SK-N-MC (cell line): ENCODE results near the gene ACTR10.
"Not testable (repeated sequence)": the region's sequence is repeated elsewhere in the genome, so short reads cannot be mapped to it uniquely, and the experiment has no call there.

ENCODE experiments used
- DNase-seq: peaks from one replicate; pipeline ENCODE4 v3.0.0-alpha.2; 2011; ENCODE audit warnings: low read depth, low spot score
- H3K27ac ChIP-seq: fragments of 200-600 bp; sonication (generic); 2 replicates; pipeline ENCODE4 v1.5.1; 2016; ENCODE audit warnings: mixed run types
- H3K36me3 ChIP-seq: fragments of 200-600 bp; sonication (generic); 2 replicates; pipeline ENCODE4 v1.6.1; 2017; ENCODE audit warnings: antibody characterized with exemption, low read length, mixed read lengths; ENCODE audit not compliant: insufficient read depth
- H3K4me3 ChIP-seq: fragments of 200-600 bp; sonication (generic); 2 replicates; pipeline ENCODE4 v1.5.1; 2016
- H3K9ac ChIP-seq: fragments of 200-600 bp; sonication (generic); 2 replicates; pipeline ENCODE4 v1.8.0; 2017; ENCODE audit warnings: mixed run types, mixed read lengths; ENCODE audit not compliant: insufficient read length
- H3K9me3 ChIP-seq: fragments of 200-600 bp; sonication (generic); 2 replicates; pipeline ENCODE4 v1.6.1; 2017; ENCODE audit warnings: low read depth, mild to moderate bottlenecking, antibody characterized with exemption, low read length, moderate library complexity, mixed read lengths
- EZH2 ChIP-seq: fragments of 200-600 bp; sonication (generic); IDR thresholded peaks from one replicate; pipeline ENCODE4 v1.6.1; 2017; ENCODE audit warnings: antibody characterized with exemption
- FOXP2 ChIP-seq: optimal IDR thresholded peaks from 2 replicates; pipeline ENCODE3; 2011; ENCODE audit warnings: mild to moderate bottlenecking, moderate library complexity; ENCODE audit not compliant: insufficient read depth; ENCODE audit errors: extremely low read length, control extremely low read depth
- POLR2AphosphoS5 ChIP-seq: IDR thresholded peaks from 2 replicates; pipeline ENCODE4 v1.6.1; 2012; ENCODE audit warnings: mild to moderate bottlenecking, low read depth, low read length, borderline replicate concordance

ACTR10 gene

DNA sequence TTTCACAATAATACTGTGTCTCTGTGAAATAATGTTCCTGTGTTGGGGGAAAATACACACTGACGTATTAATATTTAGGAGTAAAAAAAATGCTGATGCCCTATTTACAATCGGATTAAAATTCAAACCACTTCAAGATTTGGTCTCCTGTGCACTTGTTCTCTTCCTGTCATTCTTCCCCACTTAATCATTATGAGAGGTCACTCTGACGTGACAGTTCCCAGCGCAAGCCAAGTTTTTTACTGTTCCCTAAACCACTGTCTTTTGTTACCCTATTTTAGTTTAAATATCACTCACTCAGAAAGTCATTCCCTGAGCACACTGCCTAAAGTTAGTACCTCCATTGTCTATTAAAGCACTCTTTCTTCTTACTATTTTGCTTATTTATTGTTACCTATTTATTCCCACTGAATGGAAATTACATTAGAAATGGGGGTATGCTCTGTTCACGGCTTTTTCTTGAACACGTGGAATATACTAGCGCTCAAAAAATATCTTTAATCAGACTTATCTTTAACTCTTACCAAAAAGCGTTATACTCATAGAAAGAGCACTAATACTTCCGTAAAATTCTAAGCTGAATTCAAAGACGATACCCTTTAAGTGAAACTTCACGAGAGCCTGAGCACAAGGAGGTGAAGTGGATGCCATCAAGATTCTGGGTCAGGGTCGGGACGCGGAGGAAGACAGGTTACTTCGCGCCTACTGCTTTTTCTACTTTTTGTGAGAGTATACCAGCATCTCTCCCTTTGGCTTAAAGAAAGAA is 44.0 kb downstream of the ACTR10 start:
- peak; percentile 12 for DNase-seq
- H3K9me3 ChIP-seq, result no peaks in the 10 kb centered on the region
- H3K36me3 ChIP-seq, result peaks cover 17% of the 10 kb centered on the region
- H3K4me3 ChIP-seq, result peak overlapping the region; percentile 91
- peak overlapping the region; percentile 94 for H3K27ac ChIP-seq
- TF ChIP-seq FOXP2 (no peak), POLR2AphosphoS5 (no peak), EZH2 (no peak)
- peak overlapping the region; percentile 95 for H3K9ac ChIP-seq

DNA sequence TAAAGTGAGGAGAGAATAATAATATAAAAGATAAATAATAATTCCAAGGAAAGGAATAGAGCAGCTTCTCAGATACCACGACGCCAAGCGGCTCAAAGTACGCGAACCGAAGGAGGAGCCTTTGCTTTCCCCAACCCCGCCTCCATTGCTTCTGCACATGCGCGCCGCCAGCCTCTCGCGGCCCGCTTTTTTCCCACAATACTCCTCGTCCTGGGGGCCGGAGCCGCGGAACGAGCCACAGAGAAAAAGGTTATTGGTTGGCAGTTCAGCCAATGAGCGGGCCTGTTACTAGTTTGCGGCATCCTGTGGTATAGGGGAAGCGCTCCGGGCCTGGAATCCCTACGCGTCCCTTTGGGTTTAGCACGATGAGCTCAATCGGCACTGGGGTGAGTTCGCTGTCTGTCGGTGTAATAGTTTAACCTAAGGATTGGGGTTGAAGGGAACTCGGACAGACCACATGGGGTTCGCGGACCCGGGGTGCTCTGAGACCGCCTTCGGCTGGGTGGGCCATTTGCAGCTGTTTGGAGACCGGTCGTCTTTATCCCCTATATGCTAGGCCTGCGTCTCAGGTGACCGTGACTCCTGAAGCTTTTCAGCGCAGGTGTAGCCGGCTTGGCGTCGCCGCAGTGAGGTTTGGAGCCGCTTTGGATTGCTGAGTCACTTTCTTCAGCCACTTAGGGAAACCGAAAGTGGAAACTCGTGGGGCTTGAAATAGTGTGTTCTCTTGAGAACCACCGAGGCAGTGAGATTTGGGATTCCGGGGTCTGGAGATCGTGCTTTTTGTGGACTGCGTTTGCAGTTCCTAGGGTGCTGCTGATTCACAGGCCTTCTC is 44.8 kb downstream of the ACTR10 start, which contains the start of gene PSMA3:
Gene PSMA3, plus strand, starts transcription at position 288 of the 832 bp plus-strand sequence. Its CDS starts 78 bp downstream, at position 366.
- DNase-seq, result peak; percentile 88
- Histone ChIP-seq H3K4me3 (peak within 1 kb of the TSS; percentile 91), H3K9ac (peak within 1 kb of the TSS; percentile 96), H3K36me3 (peaks cover 22% of the 10 kb centered on the region), H3K9me3 (no peaks in the 10 kb centered on the region), H3K27ac (peak within 1 kb of the TSS; percentile 94)
- TF ChIP-seq FOXP2, result no peak
- TF ChIP-seq POLR2AphosphoS5, result peak; percentile 96
- no peak for TF ChIP-seq EZH2

DNA sequence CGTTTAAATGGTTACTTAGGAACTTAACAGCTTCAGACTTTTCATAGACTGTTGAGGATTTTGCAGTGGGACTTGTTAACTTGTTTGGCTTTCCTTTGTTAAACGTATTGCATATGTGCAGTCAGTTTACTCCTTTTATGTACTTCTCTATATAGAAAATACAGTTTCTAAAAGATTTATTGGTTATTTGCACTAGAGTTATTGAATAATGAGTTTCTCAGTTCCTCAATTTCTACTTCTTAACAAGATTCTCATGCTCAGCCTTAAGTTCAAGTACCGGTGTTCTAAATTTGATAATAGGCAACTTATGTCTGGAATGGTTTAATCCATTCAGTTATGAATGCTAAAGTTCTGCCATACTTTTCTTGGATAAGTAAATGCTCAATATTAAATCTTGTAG is 45.6 kb downstream of the ACTR10 start:
- Histone ChIP-seq H3K36me3 (peaks cover 29% of the 10 kb centered on the region), H3K9me3 (no peaks in the 10 kb centered on the region), H3K4me3 (peak overlapping the region; percentile 91), H3K9ac (peak overlapping the region; percentile 96), H3K27ac (peak overlapping the region; percentile 92)
- DNase-seq, result no peak
- no peak for TF ChIP-seq EZH2
- TF ChIP-seq POLR2AphosphoS5, result no peak
- no peak for TF ChIP-seq FOXP2

DNA sequence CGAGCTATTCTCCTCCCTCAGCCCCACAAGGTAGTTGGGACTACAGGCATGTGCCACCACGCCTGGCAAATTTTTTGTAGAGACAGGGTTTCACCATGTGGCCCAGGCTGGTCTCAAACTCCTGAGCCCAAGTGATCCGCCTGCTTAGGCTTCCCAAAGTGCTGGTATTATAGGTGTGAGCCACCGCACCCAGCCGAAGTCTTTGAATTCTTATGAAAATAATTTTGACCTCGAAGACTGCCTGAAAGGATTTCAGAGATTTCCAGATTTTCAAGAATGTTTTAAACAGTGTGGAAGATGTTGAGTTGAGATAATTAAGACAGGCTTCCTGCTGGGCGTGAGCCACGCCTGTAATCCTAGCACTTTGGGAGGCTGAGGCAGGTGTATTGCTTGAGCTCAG is 49.7 kb downstream of the ACTR10 start:
- H3K9ac ChIP-seq, result no peak overlapping the region
- DNase-seq, result no peak
- TF ChIP-seq POLR2AphosphoS5 (no peak), FOXP2 (no peak), EZH2 (no peak)
- no peak overlapping the region for H3K4me3 ChIP-seq
- peaks cover 65% of the 10 kb centered on the region for H3K36me3 ChIP-seq
- no peaks in the 10 kb centered on the region for H3K9me3 ChIP-seq
- H3K27ac ChIP-seq, result no peak overlapping the region

DNA sequence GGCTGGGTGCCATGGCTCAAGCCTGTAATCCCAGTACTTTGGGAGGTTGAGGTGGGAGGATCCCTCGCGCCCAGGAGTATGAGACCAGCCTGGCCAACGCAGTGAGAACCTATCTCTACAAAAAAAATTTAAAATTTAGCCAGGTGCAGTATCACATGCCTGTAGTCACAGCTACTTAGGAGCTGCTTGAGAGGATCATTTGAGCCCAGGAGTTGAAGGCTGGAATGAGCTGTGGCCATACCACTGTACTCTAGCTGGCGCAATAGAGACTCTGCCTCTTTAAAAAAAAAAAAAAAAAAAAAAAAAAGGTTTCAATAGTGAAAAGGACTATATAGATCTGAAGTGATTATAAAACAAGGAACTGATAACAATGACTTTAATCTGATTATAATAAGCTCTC is 58.2 kb downstream of the ACTR10 start:
- no peaks in the 10 kb centered on the region for H3K9me3 ChIP-seq
- no peak overlapping the region for H3K27ac ChIP-seq
- H3K36me3 ChIP-seq, result peaks cover 88% of the 10 kb centered on the region
- no peak overlapping the region for H3K9ac ChIP-seq
- TF ChIP-seq FOXP2, result no peak
- no peak for TF ChIP-seq EZH2
- TF ChIP-seq POLR2AphosphoS5, result no peak
- H3K4me3 ChIP-seq, result no peak overlapping the region
- no peak for DNase-seq

DNA sequence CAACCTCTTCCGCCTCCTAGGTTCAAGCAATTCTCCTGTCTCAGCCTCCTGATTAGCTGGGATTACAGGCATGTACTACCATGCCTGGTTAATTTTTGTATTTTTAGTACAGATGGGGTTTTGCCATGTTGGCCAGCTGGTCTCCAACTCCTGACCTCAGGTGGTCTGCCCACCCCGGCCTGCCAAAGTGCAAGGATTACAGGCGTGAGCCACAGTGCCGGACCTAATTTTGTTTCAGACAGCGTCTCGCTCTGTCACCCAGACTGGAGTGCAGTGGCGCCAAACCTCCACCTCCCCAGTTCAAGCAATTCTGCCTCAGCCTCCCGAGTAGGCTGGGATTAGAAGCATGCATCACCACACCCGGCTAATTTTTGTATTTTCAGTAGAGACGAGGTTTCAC is 62.1 kb downstream of the ACTR10 start:
- H3K36me3 ChIP-seq, result peaks cover 98% of the 10 kb centered on the region
- not testable (repeated sequence) for H3K4me3 ChIP-seq, H3K9me3 ChIP-seq, H3K9ac ChIP-seq, H3K27ac ChIP-seq, DNase-seq

DNA sequence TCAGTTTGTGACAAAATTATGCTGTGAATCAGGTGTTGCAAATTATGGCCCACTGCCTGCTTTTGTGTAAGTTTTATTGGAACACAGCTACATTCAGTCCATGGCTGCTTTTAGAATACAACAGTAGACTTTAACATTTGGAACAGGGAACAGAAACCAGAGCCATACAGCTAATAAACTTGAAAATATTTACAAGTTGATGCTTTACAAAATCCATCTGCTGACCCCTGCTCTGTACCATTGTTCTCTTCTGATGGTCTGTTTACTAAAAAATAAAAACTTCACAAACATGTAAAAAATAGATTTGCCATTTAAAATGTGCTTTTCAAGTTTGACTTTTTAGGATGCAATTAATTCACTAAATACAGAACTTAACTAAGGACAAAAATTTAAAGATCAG is 65.5 kb downstream of the ACTR10 start:
- Histone ChIP-seq H3K36me3 (peaks cover 99% of the 10 kb centered on the region), H3K9me3 (no peaks in the 10 kb centered on the region), H3K27ac (peak overlapping the region; percentile 27; the same call in 1 of the 2 replicates), H3K9ac (no peak overlapping the region), H3K4me3 (no peak overlapping the region)
- TF ChIP-seq EZH2, result no peak
- no peak for DNase-seq

DNA sequence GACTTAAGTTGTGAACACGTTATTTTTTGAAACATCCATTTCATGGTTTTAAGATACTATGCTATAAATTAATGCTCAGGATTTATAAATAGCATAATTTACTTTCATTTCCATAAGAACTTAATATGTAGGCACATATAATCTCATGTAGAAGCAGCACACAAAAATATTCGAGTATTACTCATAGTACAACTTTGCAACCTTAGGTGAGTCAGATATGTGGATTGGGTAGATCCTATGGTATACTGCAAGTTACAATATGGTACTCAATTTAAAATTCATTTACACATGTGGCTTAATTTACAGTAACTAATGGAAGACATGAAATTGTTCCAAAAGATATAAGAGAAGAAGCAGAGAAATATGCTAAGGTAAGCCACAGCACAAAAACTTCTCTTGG is 70.7 kb downstream of the ACTR10 start:
- DNase-seq, result no peak
- Histone ChIP-seq H3K9ac (no peak overlapping the region), H3K27ac (no peak overlapping the region), H3K36me3 (peaks cover 93% of the 10 kb centered on the region), H3K9me3 (no peaks in the 10 kb centered on the region), H3K4me3 (no peak overlapping the region)
- TF ChIP-seq FOXP2, result no peak
- TF ChIP-seq EZH2, result no peak
- no peak for TF ChIP-seq POLR2AphosphoS5
